MM.1S (cell line): Measurements from ENCODE around the gene SYNRG.

ENCODE experiments used
- EZH2 ChIP-seq: fragments of 300-600 bp; sonication (generic); optimal IDR thresholded peaks from 2 replicates; pipeline ENCODE3; 2017; ENCODE audit warnings: low read depth, mild to moderate bottlenecking, antibody characterized with exemption, low read length, mixed read lengths
- EZH2phosphoT487 ChIP-seq: fragments of 300-600 bp; sonication (generic); IDR thresholded peaks from 2 replicates; pipeline ENCODE4 v1.6.1; 2018; ENCODE audit warnings: antibody characterized with exemption, low read length
- TF ChIP-seq, protein P1 (sequence below): fragments of 300-600 bp; sonication (generic); IDR thresholded peaks from 2 replicates; pipeline ENCODE4 v1.5.1; 2016; ENCODE audit warnings: antibody characterized with exemption, low read length, mixed read lengths

DNA sequence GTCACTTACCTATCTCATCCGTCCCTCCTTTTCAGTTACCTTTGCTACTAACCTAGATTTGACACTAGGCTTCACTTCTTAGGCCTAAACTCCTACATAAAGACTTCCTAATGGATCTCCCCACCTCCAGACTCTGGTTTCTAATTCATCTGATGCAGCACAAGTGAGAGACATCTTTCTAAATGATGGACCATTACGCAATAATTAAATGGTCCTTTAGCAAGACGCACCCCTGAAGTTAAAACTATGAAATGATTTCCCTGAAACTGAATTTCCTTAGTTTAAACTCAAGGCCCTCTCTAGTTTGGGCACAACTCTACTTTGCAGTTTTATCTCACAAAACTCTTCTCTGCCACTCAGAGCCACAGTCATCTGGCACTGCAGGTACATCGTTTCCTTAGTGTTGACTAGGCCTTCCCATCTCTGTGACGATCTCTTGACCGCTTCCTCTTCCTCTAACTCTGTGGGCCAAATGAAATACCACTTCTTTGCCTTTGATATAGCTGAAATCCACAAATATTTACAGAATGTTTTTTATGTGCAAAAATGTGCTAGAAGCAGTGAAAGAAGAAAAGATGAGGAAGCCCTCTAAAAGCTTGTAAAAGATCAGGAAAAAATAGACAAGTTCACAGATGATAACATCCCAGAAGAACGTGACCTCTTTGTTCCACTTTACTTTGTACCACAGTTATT lies 3.3 kb downstream of the SYNRG start:
- TF ChIP-seq, protein P1, sequence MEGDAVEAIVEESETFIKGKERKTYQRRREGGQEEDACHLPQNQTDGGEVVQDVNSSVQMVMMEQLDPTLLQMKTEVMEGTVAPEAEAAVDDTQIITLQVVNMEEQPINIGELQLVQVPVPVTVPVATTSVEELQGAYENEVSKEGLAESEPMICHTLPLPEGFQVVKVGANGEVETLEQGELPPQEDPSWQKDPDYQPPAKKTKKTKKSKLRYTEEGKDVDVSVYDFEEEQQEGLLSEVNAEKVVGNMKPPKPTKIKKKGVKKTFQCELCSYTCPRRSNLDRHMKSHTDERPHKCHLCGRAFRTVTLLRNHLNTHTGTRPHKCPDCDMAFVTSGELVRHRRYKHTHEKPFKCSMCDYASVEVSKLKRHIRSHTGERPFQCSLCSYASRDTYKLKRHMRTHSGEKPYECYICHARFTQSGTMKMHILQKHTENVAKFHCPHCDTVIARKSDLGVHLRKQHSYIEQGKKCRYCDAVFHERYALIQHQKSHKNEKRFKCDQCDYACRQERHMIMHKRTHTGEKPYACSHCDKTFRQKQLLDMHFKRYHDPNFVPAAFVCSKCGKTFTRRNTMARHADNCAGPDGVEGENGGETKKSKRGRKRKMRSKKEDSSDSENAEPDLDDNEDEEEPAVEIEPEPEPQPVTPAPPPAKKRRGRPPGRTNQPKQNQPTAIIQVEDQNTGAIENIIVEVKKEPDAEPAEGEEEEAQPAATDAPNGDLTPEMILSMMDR: no peak
- TF ChIP-seq EZH2phosphoT487 (no peak), EZH2 (no peak)
